BLaER1 (cell line): ENCODE results near the gene PANK4.

ENCODE experiments used
- H3K27ac ChIP-seq: shearing (Covaris generic); formaldehyde crosslinking; 2 replicates; pipeline ENCODE4 v1.8.1; 2022
- H3K27me3 ChIP-seq: shearing (Covaris generic); formaldehyde crosslinking; 2 replicates; pipeline ENCODE4 v1.8.1; 2022
- H3K36me3 ChIP-seq: shearing (Covaris generic); formaldehyde crosslinking; 2 replicates; pipeline ENCODE4 v1.8.1; 2022
- H3K4me1 ChIP-seq: shearing (Covaris generic); formaldehyde crosslinking; 2 replicates; pipeline ENCODE4 v1.8.1; 2022
- H3K4me2 ChIP-seq: shearing (Covaris generic); formaldehyde crosslinking; 2 replicates; pipeline ENCODE4 v1.8.1; 2022
- H3K4me3 ChIP-seq: shearing (Covaris generic); formaldehyde crosslinking; 2 replicates; pipeline ENCODE4 v1.8.1; 2022
- H3K9ac ChIP-seq: shearing (Covaris generic); formaldehyde crosslinking; 2 replicates; pipeline ENCODE4 v1.8.1; 2022
- H3K9me3 ChIP-seq: shearing (Covaris generic); formaldehyde crosslinking; 2 replicates; pipeline ENCODE4 v1.8.1; 2022
- H4K20me1 ChIP-seq: shearing (Covaris generic); formaldehyde crosslinking; 2 replicates; pipeline ENCODE4 v1.8.1; 2022
- Cebpa-rat ChIP-seq: shearing (Covaris generic); IDR thresholded peaks from 2 replicates; pipeline ENCODE4 v1.8.1; 2022

Gene PANK4

DNA sequence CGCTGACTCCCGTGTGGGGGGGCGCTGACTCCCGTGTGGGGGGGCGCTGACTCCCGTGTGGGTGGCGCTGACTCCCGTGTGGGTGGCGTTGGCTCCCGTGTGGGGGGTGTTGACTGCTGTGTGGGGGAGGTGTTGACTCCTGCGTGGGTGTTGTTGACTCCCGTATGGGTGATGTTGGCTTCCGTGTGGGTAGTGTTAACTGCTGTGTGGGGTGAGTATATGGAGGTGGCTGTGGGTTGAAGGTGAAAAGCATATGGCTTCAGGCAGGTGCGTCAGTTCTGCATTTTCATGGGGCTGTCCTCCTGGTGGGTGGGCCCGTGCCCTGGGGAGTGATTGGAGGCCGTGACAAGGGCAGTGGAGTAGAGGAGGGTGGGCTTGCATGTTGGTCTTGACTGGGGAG, 42.4 kb downstream of the PANK4 start:
- Histone ChIP-seq H3K4me1 (peaks cover 55% of the 10 kb centered on the region), H3K9ac (no peak overlapping the region), H3K27me3 (no peaks in the 10 kb centered on the region), H3K9me3 (peaks cover 10% of the 10 kb centered on the region), H4K20me1 (peaks cover 13% of the 10 kb centered on the region; the same call in 1 of the 2 replicates), H3K27ac (no peak overlapping the region), H3K36me3 (no peaks in the 10 kb centered on the region), H3K4me2 (no peak overlapping the region), H3K4me3 (no peak overlapping the region)
- TF ChIP-seq Cebpa-rat: no peak

DNA sequence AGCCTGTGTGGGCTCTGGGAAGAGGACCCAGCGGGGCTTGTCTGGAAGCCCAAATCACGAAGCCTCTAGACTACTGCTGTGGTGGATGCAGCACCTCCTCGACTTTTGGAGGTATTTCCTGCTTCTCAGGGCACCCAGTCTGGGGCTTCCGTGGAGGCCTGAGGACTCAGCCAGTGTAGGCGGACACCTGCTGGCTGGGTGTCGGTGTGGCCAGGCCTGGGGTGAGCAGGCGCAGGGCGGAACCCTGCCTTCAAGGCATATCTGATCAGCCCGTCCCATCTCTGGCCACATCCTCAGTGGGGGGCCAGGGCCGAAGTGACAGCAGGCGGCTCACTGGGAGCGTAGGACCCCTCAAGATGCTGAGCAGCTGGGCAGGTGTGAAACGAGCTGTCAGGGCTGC, 43.4 kb downstream of the PANK4 start:
- no peak overlapping the region for H3K9ac ChIP-seq
- peak overlapping the region; percentile 57; the same call in 1 of the 2 replicates for H3K27ac ChIP-seq
- H3K36me3 ChIP-seq: no peaks in the 10 kb centered on the region
- TF ChIP-seq Cebpa-rat: no peak
- H4K20me1 ChIP-seq: peaks cover 13% of the 10 kb centered on the region; the same call in 1 of the 2 replicates
- H3K4me3 ChIP-seq: no peak overlapping the region
- peak overlapping the region; percentile 98 for H3K4me2 ChIP-seq
- peaks cover 64% of the 10 kb centered on the region for H3K4me1 ChIP-seq
- H3K27me3 ChIP-seq: no peaks in the 10 kb centered on the region
- H3K9me3 ChIP-seq: 0 out of 2 replicates have a peak, but pooled peaks cover under 1% of the 10 kb centered on the region

DNA sequence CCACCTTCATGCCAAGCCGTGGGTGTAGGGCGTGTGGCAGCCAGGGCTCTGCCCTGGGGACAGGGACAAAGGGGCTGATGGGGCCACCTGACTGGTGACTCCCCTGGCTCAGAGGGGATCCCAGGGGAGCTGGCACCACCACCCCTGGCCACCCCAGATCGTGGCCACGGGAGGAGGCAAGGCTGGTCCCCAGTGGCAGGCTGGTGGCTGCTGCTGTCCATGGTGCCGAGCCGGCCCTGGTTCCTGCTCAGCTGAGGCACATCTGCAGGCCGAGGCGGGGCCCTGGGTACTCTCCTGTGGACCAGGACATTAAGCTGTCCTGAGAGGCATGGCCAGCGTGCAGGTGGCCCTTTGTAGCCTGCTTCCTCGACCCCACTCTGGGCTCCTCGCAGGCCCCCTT, 43.8 kb downstream of the PANK4 start:
- peaks cover 68% of the 10 kb centered on the region for H3K4me1 ChIP-seq
- no peaks in the 10 kb centered on the region for H3K36me3 ChIP-seq
- H3K9ac ChIP-seq: no peak overlapping the region
- peaks cover 13% of the 10 kb centered on the region; the same call in 1 of the 2 replicates for H4K20me1 ChIP-seq
- H3K4me2 ChIP-seq: peak overlapping the region; percentile 98
- no peaks in the 10 kb centered on the region for H3K27me3 ChIP-seq
- H3K27ac ChIP-seq: peak overlapping the region; percentile 57
- no peak for TF ChIP-seq Cebpa-rat
- H3K9me3 ChIP-seq: no peaks in the 10 kb centered on the region
- no peak overlapping the region for H3K4me3 ChIP-seq

DNA sequence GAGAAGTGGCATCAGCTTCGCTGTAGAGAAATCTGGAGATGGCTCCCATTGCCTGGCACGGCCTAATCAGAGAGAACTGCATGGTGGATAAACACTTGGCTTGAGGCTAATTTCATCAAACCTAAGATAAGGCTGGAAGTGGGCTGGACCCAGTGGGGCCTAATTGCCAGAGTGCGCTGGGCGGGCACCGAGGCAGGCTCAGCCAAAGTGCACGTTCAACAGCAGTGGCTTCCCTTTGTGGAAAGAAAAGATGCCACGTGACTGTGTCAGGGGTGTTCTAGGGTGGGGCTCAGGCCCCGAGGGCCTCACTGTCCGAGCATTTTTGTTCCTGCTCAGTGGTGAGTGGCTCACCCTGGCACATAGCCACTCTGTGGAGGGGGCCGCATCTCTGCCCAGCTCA, 44.5 kb downstream of the PANK4 start:
- no peaks in the 10 kb centered on the region for H3K27me3 ChIP-seq
- no peaks in the 10 kb centered on the region for H3K9me3 ChIP-seq
- no peak for TF ChIP-seq Cebpa-rat
- H3K4me1 ChIP-seq: peaks cover 75% of the 10 kb centered on the region
- H3K4me3 ChIP-seq: peak overlapping the region; percentile 20; the same call in 1 of the 2 replicates
- peak overlapping the region; percentile 57 for H3K27ac ChIP-seq
- peaks cover 13% of the 10 kb centered on the region; the same call in 1 of the 2 replicates for H4K20me1 ChIP-seq
- H3K4me2 ChIP-seq: peak overlapping the region; percentile 98
- no peaks in the 10 kb centered on the region for H3K36me3 ChIP-seq
- H3K9ac ChIP-seq: peak overlapping the region; percentile 43; the same call in 1 of the 2 replicates

DNA sequence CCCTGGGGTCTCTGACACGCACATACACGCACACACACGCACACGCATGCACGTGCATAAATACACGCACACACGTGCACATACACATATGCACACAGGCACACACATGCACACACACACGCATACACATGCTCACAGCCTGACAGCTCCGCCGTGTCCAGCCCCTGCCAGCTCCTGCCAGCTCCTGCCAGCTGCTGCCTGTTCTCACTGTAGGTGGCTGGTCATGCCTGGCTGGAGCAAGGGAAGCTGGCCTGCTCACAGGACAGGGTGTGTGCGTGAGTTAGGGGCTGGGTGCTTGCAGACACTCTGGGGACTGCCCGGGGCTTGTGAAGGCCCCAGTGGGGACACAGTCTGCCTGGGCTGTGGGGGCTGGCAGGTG, 45.4 kb downstream of the PANK4 start:
- Histone ChIP-seq H4K20me1 (peaks cover 13% of the 10 kb centered on the region; the same call in 1 of the 2 replicates), H3K4me2 (peak overlapping the region; percentile 98), H3K27ac (peak overlapping the region; percentile 57)

DNA sequence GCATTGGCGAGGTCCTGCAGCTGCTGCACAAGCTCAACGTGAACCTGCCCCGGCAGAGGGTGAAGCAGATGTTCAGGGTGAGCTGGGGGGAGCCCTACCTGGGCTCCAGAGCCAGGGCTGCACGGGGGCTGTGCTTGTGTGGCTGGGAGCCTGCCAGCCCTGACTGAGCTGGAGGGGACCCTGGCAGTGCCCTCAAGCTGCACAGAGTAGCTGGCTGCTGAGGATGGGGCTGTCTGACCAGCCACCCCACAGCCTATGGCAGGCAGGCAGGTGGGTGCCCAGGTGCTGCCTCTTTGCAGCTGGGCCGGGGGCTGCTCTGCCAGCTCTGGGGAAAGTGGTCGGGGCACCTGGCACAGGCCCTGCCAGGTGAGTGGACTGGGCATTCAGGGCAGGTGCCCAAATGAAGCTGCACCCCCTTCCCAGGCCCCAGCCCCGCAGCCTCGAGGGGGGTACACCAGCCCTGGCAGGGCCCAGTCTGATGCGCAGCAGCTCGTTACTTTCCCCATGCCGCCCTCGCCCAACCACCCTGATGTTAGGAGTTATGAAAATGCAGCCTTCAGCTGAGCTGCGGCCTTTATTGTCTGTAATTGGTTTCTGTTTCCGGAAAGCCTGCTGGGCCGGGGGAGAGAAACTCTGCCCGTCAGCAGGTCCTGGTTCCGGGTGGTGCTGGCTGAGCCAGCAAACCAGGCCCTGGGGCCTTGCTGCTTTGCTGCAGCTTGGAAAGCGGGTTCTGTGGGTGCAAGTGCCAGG, 46.0 kb downstream of the PANK4 start:
- no peaks in the 10 kb centered on the region for H3K36me3 ChIP-seq
- peaks cover 13% of the 10 kb centered on the region; the same call in 1 of the 2 replicates for H4K20me1 ChIP-seq
- H3K9ac ChIP-seq: peak overlapping the region; percentile 43; the same call in 1 of the 2 replicates
- peaks cover 83% of the 10 kb centered on the region for H3K4me1 ChIP-seq
- no peaks in the 10 kb centered on the region for H3K27me3 ChIP-seq
- H3K4me3 ChIP-seq: no peak overlapping the region
- TF ChIP-seq Cebpa-rat: no peak
- H3K27ac ChIP-seq: peak overlapping the region; percentile 18; the same call in 1 of the 2 replicates
- H3K9me3 ChIP-seq: no peaks in the 10 kb centered on the region
- H3K4me2 ChIP-seq: peak overlapping the region; percentile 98

More for the DNA sequence above, 45.4 kb downstream of the PANK4 start:
- no peak for TF ChIP-seq Cebpa-rat
- Histone ChIP-seq H3K4me3 (peak overlapping the region; percentile 20; the same call in 1 of the 2 replicates), H3K4me1 (peaks cover 79% of the 10 kb centered on the region), H3K9me3 (no peaks in the 10 kb centered on the region), H3K27me3 (no peaks in the 10 kb centered on the region), H3K36me3 (no peaks in the 10 kb centered on the region), H3K9ac (peak overlapping the region; percentile 43)

DNA sequence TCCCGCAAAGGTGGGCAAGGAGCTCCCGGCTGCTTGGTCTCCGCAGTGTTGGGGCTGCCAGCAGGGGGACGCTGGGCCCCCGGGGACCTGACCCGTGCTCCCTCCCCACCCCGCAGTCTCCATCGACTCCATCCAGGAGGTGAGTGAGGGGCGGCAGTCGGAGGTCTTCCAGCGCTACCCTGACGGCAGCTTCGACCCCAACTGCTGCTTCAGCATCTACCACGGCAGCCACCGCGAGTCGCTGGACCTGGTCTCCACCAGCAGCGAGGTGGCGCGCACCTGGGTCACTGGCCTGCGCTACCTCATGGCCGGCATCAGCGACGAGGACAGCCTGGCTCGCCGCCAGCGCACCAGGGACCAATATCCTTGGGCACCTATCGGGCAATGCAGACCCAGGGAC, 46.8 kb downstream of the PANK4 start:
- Histone ChIP-seq H3K9me3 (no peaks in the 10 kb centered on the region), H3K27ac (no peak overlapping the region), H3K27me3 (no peaks in the 10 kb centered on the region), H3K4me3 (no peak overlapping the region), H3K4me1 (peaks cover 91% of the 10 kb centered on the region), H3K36me3 (no peaks in the 10 kb centered on the region), H3K4me2 (peak overlapping the region; percentile 98), H3K9ac (no peak overlapping the region), H4K20me1 (peaks cover 13% of the 10 kb centered on the region; the same call in 1 of the 2 replicates)
- TF ChIP-seq Cebpa-rat: no peak

DNA sequence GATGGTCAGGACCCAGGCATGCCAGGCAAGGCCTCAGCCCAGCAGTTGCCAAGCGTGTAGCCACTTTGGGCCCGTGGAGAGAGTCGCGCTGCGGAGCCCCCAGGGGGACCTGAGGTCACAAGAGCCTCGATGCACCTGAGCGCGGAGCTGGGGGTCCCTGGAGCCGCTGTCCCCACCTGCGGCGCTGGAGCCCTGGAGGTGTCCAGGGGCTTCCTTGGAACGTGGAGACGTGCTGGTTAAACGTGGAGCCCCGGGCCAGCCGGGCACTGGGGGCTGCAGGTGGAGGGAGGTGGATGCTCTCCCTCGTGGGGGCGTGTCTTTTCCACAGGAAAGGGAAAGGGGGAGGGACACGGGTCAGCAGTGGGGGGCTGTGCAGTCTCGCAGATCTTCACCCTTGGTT, 47.2 kb downstream of the PANK4 start:
- Histone ChIP-seq H3K9ac (no peak overlapping the region), H3K4me3 (no peak overlapping the region), H3K36me3 (no peaks in the 10 kb centered on the region), H3K27ac (no peak overlapping the region), H3K9me3 (no peaks in the 10 kb centered on the region), H3K4me2 (peak overlapping the region; percentile 98), H3K27me3 (no peaks in the 10 kb centered on the region), H4K20me1 (peaks cover 13% of the 10 kb centered on the region; the same call in 1 of the 2 replicates), H3K4me1 (peaks cover 95% of the 10 kb centered on the region)
- TF ChIP-seq Cebpa-rat: no peak

DNA sequence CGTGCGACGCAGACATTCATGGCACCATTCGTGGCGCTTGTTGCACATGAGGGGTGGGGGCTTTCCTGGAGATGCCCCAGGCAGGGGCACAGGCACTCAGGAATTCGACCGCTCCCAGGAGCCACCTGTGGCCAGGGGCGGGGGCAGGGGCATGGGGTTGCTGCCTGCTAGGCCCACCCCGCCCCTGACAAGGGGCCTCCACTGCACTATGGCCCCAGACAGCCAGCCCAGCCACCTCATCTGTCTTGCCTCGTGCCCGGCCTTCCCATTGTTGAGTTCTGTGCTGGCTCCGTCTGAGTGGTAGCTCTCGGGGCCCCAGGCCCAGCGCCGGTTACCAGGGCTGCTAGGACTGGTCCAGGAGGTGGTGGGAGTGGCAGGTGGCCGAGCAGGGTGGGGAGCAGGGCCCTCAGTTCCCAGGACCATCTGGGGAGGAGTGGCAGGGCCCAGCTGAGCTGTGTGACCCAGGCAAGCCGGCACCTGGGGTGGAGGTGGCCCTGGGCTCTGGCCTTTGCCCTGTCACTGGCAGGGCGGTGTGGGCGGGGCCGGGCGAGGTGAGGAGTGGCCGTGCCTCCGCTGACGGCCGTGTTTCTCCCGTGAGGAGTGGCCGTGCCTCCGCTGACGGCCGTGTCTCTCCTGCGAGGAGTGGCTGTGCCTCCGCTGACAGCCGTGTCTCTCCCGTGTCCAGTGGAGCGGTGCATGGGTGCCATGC, 48.5 kb downstream of the PANK4 start:
- no peak for TF ChIP-seq Cebpa-rat
- Histone ChIP-seq H3K4me3 (no peak overlapping the region), H3K4me2 (peak overlapping the region; percentile 98), H3K27me3 (no peaks in the 10 kb centered on the region), H3K27ac (0 out of 2 replicates have a peak overlapping the region, but pooled peaks have one; percentile 13), H3K36me3 (no peaks in the 10 kb centered on the region), H4K20me1 (peaks cover 13% of the 10 kb centered on the region; the same call in 1 of the 2 replicates), H3K9ac (no peak overlapping the region), H3K9me3 (no peaks in the 10 kb centered on the region), H3K4me1 (peaks cover 100% of the 10 kb centered on the region)

DNA sequence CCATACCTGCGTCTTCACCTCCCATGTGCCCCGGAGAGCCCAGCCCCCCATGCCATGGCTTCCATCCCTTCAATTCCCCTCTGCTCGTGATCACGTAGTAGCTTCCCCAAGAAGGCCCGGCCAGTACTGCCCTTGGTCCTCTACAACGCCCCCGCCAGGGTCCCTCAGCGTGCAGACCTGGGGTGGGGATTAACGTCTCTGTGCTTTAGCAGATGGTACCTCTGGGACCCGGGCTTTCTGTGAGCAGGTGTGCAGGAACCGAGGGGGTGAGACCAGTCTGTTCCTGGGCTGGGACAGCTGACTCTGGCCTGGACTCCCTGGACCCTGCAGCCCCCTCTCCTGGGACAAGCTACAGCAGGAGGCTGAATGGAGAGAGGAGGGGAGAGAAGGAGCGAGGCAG, 49.1 kb downstream of the PANK4 start:
- Histone ChIP-seq H3K9ac (no peak overlapping the region), H4K20me1 (peaks cover 13% of the 10 kb centered on the region; the same call in 1 of the 2 replicates), H3K4me2 (peak overlapping the region; percentile 98), H3K27ac (no peak overlapping the region), H3K36me3 (no peaks in the 10 kb centered on the region), H3K4me3 (no peak overlapping the region), H3K4me1 (peaks cover 100% of the 10 kb centered on the region), H3K27me3 (no peaks in the 10 kb centered on the region), H3K9me3 (no peaks in the 10 kb centered on the region)
- no peak for TF ChIP-seq Cebpa-rat
